ENCODE data around the gene ANKRD28.

ANKRD28 gene

GRCh38 chr3:15722877-15723623 is 74.7 kb downstream of the ANKRD28 start:
- no peak for DNase-seq

- no peak for DNase-seq
These were observed 81.6 kb downstream of the ANKRD28 start for GRCh38 chr3:15716178-15716577.

- no peak for DNase-seq
These were observed 83.3 kb downstream of the ANKRD28 start for GRCh38 chr3:15714448-15714847.

- no peak for DNase-seq
These were observed 84.4 kb downstream of the ANKRD28 start for GRCh38 chr3:15713364-15713763.

GRCh38 chr3:15711281-15711680 is 86.5 kb downstream of the ANKRD28 start:
- no peak for DNase-seq

GRCh38 chr3:15708882-15709677 is 88.7 kb downstream of the ANKRD28 start:
- DNase-seq: peak; percentile 44

GRCh38 chr3:15707779-15708178 is 90.0 kb downstream of the ANKRD28 start:
- DNase-seq: no peak

GRCh38 chr3:15703346-15703745 is 94.4 kb downstream of the ANKRD28 start:
- DNase-seq: no peak

GRCh38 chr3:15694628-15695027 is 103.2 kb downstream of the ANKRD28 start:
- no peak for DNase-seq

GRCh38 chr3:15693355-15693754 is 104.4 kb downstream of the ANKRD28 start:
- peak; percentile 52 for DNase-seq

- DNase-seq: no peak
These were observed 107.0 kb downstream of the ANKRD28 start for GRCh38 chr3:15690748-15691147.

GRCh38 chr3:15690230-15690629 is 107.5 kb downstream of the ANKRD28 start:
- no peak for DNase-seq

GRCh38 chr3:15685927-15686326 is 111.9 kb downstream of the ANKRD28 start:
- peak; percentile 70 for DNase-seq

GRCh38 chr3:15683253-15683652 is 114.5 kb downstream of the ANKRD28 start:
- DNase-seq: no peak

- peak; percentile 50 for DNase-seq
These were observed 115.1 kb downstream of the ANKRD28 start for GRCh38 chr3:15682561-15683185.

- DNase-seq: no peak
These were observed 116.1 kb downstream of the ANKRD28 start for GRCh38 chr3:15681668-15682067.

- DNase-seq: no peak
These were observed 118.5 kb downstream of the ANKRD28 start for GRCh38 chr3:15679306-15679705.

- DNase-seq: no peak
These were observed 121.5 kb downstream of the ANKRD28 start for GRCh38 chr3:15676259-15676658.

- DNase-seq: no peak
These were observed 124.2 kb downstream of the ANKRD28 start for GRCh38 chr3:15673536-15673935.

GRCh38 chr3:15667484-15667883 is 130.3 kb downstream of the ANKRD28 start:
- DNase-seq: no peak

- no peak for DNase-seq
These were observed 131.5 kb downstream of the ANKRD28 start for GRCh38 chr3:15666277-15666676.

- DNase-seq: no peak
These were observed 132.1 kb downstream of the ANKRD28 start for GRCh38 chr3:15665510-15666150.

GRCh38 chr3:15664144-15664543 is 133.6 kb downstream of the ANKRD28 start:
- no peak for DNase-seq

All from hematopoietic multipotent progenitor cell treated with erythropoietin and hydrocortisone succinate and interleukin-3 and kit ligand, for 4 days (in vitro differentiated cells).